HG02970 (cell line): ENCODE results near the gene INF2.
"Not testable (repeated sequence)": the region's sequence is repeated elsewhere in the genome, so short reads cannot be mapped to it uniquely, and the experiment has no call there.

Source experiments
- ATAC-seq: cut with Tn5 transposase; IDR thresholded peaks from one replicate; pipeline ENCODE4 v1.9.1; 2021; ENCODE audit warnings: mild to moderate bottlenecking, moderate library complexity, moderate number of reproducible peaks; ENCODE audit not compliant: unreplicated experiment, low FRiP score

INF2 gene

DNA sequence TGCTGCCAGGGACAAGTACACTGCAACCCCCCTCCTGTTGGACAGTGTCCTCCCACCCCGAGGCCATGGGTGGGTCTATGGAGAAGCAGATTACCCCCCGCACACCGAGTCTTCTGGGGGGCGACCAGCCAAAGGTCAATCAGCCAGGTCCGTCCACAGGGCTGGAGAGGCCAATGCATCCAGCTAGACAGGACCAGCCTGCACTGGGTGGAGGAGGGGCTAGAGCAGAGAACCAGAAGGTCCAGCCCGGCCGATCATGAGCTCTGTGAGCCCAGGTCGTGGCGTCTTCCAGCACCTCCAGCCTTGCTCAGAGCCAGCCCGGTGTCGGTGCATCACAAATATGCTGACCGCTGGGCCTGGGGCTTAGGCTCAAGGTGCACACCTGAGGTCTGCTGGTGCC lies 26.5 kb downstream of the INF2 start:
- no peak for ATAC-seq

- ATAC-seq, result no peak
Measured at GRCh38 chr14:104717137-104717536, 27.7 kb downstream of the INF2 start.

DNA sequence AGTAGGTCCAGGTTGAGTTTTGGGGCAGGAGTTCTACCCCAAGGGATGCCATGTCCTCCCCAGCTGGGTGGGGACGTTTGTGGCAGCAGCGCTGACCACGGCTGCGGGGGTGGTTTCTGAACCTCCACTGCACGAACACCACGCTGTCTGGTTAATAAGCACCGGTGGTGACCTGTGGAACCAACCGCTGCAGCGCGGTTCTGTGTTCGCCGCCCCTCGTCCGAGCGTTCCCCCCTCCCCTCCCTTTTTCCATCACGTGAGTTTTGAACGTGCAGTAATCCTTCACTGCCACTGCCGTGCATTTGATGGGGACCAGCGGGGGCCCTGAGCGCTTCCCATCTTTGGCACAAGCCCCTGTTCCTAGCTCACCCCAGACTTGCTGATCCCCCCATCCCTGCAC lies 28.2 kb downstream of the INF2 start:
- no peak for ATAC-seq

DNA sequence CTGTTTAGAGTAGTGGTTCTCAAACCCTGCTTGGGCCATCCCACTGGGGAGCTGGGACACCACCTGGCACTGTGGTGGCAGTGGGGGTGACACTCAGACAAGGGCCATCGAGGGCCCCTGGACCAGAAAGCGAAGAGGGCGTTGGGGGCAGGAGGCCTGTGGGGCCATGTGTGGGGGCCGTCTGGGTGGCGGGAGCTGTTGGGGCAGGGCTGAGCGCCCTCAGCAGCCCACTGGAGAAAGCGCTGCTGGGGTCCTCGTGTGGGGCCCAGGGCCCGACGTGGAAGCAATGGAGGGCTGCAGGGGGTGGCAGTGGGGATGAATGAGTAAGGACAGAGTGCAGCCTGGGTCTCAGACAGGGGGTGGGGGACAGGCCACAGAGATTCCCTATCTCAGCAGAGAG lies 28.7 kb downstream of the INF2 start:
- ATAC-seq, result no peak

GRCh38 chr14:104718871-104719270 lies 29.5 kb downstream of the INF2 start:
- no peak for ATAC-seq

DNA sequence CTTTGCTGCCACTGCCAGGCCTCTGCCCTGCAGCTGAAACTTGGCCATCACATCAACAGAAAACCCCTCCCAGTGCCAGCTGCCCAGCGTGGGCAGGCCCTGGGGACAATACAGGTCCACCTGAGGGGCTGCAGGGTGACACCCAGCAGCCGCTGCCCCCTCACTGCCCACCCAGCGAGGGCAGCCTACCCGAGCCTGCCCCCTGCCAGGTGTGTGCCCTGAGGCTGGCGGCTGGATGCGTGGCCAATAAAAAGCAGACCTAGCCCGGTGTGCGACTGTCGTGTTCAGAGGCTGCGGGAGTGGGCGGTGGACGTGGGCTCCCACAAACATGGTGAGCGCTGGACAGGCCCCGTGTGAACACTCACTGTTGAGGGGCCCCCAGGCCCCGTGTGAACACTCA lies 29.9 kb downstream of the INF2 start:
- no peak for ATAC-seq

DNA sequence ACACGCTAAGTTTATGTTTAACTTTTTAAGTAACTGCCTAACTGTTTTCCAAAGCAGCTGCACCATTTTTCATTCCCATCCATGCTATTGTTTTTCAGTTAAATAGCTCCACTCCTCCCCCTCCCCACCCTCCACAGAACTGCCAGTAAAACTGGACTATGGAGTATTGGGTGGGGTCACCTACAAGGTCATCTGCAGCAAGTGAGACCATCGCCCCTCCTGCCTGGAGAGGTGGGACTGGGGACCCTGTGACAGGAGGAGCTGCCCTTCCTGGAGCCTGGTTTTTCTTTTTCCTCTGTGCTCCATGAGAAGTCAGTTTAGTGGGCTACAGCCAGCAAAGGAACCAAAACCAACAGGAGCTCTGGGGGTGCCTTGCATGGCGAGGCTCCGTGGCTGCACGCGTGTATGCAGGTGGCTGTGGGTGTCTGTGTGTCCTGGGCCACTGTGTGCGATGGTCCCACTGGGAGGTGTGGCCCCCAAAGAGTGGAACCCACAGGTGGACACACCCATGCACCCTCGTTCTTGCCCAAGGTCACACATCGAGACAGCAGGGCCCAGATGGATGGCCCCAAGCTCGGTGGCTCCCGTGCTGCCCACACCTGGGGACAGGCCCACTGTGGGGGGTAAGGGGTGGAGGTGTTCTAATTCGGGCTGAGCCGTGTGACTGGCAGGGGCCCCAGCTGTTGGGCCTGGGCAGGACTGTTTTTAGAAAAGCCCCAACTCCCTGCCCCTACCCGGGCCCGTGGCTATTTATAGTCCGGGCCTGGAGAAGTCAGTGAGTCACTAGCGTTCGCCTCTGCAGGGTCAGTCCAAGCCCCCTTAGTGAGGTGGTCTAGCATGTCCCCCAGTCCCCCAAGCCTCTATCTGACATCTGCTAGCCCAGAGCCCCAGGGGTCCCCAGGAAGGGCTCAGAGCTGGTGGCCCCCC lies 32.4 kb downstream of the INF2 start:
- ATAC-seq, result no peak

DNA sequence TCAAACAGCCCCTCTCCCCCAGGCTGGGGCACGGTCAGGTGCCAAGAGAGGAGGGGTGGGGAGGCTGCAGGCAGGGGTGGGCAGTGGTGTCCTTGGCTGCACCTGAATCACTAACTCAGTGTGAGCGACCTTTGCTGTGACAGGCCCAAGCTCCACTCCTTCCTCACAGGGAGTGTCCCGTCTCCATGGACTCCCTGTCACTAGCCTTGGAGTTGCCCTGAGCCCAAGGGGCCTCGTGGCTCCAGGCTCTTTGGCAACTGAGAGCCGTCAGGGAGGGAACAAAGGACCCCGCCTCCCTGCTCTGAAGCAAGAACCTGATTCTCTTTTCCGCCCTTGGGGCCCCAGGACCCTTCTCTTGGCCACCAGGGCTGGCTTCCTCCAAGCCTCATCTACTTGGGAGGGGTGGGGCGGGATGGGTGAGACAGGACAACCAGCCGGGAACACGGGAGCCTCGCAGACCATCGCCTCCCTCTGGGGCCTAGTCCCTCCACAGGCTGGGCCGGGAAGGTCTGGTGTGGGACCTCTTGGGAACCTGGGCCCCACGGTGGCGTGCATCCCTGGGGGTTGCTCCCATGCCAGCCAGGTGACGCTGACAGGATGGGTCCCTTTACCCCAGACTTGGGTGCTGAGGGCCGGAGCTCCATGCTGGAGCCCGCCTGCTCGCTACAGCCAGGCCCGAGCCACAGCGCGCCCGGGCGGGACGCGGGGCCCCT lies 33.7 kb downstream of the INF2 start:
- no peak for ATAC-seq

DNA sequence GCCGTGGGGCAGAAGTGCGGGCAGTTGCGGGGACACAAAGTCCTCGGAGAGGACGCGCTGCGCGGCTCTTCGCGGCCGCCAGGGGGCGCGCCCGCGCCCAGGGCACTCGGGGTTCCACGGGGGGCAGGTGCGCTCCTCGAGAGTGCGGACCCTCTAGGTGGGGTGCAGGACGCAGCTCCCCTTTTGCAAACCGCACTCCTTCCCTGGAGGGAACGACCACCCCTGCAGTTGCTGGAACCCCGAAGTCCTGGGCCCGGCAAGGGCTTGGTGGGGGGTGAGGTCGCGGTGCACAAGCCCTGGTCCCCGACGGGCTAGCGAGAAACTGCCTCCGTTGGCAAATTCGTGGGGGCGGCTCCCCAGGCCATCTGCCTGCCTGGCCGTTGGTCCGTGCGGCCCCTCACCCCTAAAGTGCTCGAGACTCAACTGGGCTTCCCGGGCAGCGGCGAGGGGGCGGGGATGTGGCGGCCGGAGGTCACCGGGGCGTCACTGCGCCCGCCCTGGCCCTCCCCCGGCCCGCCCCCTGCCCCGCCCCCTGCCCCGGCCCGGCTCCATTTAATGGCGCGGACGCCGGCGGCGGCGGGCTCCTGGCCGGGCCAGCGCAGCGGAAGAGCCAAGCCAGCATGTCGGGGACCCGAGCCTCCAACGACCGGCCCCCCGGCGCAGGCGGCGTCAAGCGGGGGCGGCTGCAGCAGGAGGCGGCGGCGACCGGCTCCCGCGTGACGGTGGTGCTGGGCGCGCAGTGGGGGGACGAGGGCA lies 34.4 kb downstream of the INF2 start, which contains the start of gene ADSS1:
ADSS1 (plus strand) TSS at position 579 of the 756 bp plus-strand sequence; CDS start at position 621, 42 bp downstream.
- no peak for ATAC-seq

GRCh38 chr14:104724407-104724980 lies 35.1 kb downstream of the INF2 start:
- no peak for ATAC-seq

GRCh38 chr14:104724981-104725771 lies 35.8 kb downstream of the INF2 start:
- ATAC-seq, result no peak

DNA sequence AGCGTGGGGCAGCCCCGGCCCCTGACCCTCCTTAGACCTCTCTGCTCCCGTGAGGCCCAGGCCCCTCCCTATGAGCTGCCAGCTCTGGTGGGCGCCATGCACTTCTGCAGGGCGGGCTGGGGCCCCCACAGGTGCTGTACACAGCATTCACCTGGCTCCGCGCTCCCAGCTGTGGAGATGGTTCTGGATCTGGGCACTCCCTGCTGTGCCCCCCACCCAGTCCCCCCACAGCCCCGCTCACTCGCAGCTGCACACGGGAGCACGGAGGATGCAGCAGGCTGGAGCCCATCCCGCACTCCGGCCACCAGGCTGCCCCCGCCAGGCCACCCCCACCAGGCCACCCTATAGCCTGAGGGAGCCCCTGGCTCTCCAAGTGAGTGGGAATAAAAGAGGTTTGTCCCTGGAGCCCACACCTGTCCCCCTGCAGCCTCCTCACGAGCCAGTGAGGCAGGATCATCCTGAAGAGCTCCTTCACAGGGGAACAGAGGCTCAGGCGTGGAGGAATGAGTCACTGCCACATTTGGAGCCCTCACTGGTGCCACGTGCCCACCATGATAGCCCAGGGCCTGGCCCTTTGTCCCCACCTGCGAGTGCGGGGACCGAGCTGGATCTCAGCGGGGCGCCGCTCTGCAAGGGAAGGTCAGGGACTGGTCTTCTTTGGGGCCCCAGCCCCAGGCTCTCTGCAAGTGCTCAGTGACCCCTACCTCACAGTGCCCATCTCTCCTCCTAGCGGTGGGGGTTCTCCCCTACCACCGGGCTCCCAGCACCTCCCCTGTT lies 36.5 kb downstream of the INF2 start:
- ATAC-seq, result no peak

GRCh38 chr14:104726600-104727451 lies 37.4 kb downstream of the INF2 start:
- ATAC-seq, result no peak

GRCh38 chr14:104728631-104729030 lies 39.2 kb downstream of the INF2 start:
- no peak for ATAC-seq

DNA sequence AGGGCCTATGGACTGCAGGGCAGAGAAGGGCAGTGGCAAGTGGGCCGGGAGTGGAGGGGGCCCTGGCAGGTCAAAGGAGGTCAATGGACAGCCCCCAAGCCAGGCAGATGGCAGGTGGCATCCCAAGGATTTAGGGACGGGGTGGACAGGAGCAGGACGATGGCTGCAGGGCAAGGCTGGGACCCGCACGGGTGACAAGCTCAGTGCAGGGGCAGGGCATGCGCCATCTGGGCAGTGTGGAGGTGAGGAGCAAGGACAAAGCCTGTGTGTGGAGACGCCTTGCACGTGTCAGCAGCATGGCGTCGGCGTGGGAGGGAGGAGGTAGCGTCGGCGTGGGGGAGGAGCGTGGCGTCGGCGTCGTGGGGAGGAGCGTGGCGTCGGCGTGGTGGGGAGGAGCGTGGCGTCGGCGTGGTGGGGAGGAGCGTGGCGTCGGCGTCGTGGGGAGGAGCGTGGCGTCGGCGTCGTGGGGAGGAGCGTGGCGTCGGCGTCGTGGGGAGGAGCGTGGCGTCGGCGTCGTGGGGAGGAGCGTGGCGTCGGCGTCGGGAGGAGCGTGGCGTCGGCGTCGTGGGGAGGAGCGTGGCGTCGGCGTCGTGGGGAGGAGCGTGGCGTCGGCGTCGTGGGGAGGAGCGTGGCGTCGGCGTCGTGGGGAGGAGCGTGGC lies 39.9 kb downstream of the INF2 start:
- not testable (repeated sequence) for ATAC-seq

- ATAC-seq, result no peak
Measured at GRCh38 chr14:104729835-104730181, 40.4 kb downstream of the INF2 start.

DNA sequence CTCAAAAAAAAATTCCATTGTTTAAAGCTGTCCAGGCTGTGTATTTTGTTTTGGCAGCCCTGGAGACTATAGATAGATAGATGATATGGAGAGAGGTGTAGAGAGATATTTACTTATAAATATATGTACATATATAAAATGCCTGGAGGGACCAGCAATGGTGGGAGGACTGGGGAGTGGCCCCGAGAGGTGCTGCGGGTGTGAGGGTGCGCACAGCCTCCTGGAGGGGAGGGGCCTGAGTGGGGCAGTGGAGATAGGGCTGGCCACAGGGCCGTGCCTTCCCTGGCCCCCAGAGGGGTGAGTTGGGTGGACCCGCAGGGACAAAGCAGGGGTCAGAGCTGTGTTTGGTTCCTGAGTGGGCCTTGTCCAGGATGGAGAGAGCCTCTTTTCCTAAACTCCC lies 41.1 kb downstream of the INF2 start:
- no peak for ATAC-seq
